GM18873 (cell line): Measurements from ENCODE around the gene WFS1.

ENCODE experiments used
- ATAC-seq: cut with Tn5 transposase; IDR thresholded peaks from one replicate; pipeline ENCODE4 v1.9.1; 2021; ENCODE audit warnings: mild to moderate bottlenecking, moderate library complexity, moderate number of reproducible peaks; ENCODE audit not compliant: unreplicated experiment, low FRiP score

Gene WFS1

DNA sequence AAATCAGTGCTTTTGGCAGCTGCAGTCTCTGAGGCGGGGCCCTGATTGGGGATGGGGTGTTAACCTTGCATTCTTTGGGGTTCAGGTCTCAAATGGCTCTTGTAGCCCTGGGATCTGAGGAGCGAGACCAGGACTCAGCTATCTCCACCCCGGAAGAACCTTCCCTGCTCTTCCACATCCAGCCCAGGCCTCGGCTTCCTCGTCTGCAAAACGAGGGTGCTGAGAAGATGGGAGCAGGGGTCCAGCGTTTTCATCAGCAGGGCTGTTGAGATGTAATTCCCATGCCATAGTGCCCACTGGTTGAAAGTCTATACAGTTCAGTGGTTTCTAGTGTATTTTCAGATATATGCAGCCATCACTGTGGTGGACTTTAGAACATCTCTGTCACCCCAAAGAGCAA, 34.6 kb upstream of the WFS1 start:
- ATAC-seq: no peak

DNA sequence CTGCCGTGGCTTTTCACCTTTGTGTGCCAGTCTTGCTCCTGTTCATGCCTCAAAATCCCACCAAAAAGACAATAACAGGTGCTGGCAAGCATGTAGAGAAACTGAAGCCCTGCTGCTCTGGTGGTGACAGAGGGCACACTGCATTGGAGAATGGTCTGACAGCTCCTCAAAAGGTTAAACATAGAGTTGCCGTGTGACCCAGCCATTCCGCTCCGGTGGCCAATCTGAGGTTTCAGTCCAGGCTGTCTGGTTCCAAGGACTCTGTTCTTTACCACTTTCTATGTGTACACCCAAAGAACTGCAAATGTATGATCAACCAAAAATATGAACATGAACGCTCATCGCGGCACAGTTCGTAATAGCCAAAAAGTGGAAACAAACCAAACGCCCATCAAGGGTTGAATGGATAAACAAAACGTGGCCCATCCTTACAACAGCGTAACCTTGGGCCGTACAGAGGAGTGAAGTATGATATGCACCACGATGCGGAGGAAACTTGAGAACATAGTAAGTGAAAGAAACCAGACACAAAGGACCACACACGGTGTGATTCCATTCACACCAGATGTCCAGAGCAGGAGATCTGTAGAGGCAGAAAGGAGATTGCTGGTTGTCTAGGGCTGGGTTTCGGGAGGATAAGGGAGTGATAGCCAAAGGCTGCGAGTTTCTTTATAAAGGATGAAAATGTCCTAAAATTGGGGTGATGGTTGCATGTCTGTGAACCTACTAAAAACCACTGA, 33.6 kb upstream of the WFS1 start:
- ATAC-seq: no peak

DNA sequence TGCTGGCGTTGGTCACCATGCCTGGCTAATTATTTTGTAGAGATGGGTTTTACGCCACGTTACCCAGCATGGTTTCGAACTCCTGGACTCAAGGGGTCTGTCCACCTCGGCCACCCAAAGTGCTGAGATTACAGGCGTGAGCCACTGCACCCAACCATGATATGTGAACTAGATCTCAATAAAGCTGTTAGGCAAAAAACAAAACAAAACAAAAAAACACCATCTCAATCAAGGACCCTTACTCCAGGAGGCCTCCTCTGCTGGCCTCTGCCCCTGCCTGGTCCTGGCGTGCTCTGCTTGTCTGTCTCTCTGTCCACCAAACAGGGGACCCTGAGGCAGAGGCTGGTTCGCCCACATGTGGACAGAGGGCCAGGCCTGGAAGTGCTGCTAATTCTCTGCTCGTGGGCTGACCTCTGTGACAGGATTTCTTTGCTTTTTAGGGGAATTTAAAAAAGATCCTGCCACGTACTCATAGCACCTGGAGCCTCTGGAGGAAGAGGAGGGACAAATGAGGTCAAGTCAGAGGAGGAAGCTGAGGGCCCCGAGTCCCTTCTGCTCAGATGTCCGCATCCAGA, 32.7 kb upstream of the WFS1 start:
- ATAC-seq: no peak

DNA sequence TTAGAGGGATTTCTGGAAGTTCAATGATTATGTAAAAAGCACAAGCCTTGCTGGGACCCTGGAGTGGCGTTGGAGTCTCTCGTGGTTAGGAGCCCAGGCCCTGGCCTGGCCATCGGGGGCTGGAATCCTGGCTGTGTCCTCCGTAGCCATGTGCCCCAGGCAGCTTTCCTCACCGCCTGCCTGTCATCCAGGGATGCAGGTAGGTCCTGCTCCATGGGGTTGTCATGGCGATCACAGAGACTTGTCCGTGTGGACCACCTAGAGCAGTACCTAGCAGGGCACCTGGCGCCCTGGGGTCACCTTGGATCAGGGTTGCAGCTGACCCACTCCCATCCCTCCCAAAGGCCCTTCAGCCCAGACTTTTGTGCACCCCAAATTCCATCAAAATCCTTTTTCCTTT, 30.2 kb upstream of the WFS1 start:
- no peak for ATAC-seq

DNA sequence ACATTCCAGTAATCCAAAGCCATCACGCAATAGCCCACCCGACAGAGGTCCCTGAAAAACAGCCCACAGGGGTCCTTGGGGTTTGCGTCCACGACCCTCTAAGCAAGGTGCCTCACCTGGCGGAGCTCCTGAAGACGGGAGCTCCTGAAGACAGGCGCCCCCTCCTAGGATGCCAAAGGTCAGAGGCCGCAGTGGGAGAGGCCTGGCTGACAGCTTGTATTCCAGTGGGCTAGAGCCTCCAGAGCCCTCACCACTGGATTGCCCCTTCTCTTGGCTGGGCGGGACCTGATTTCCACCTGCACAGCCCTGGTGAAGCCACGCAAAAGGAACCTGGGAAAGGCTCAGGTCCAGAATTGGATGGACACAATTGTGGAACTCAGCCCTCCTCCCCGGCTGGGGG, 29.7 kb upstream of the WFS1 start:
- ATAC-seq: no peak

DNA sequence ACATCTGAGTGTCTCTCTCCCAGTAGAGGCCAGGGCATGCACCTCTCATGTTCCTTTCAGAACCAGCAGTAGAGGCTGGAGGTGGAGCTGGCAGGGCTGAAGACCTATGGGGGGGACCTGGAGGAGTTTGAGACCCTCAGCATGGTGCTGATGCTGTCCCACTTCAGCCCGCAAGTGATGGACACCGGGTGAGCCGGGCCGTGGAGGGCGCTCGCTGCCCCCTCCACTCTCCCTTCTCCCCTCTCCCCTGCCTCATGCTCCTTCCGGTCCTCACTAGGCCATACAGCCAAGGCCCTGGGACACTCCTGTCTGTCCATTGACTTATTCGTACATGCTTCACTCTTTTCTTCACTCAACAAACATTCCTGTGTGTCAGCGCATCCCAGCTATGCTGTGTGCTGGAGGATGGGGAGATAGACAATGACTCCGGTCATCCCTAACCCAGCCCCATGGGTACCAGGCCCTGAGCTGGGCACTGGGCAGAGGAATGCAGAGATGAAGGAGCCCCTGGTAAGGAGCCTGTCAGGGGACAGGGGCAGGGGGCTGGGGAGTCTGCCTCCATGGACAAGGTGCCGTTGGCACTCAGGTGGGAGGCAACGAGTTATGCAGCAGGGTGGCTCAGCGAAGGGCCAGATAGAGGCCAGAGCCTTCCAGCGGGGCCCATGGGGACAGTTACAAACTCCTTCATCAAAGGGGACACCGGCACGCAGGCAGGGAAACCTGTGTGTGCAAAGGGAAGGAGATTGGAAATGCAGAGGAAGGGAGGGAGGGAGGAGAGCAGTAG, 28.4 kb upstream of the WFS1 start:
- ATAC-seq: no peak

DNA sequence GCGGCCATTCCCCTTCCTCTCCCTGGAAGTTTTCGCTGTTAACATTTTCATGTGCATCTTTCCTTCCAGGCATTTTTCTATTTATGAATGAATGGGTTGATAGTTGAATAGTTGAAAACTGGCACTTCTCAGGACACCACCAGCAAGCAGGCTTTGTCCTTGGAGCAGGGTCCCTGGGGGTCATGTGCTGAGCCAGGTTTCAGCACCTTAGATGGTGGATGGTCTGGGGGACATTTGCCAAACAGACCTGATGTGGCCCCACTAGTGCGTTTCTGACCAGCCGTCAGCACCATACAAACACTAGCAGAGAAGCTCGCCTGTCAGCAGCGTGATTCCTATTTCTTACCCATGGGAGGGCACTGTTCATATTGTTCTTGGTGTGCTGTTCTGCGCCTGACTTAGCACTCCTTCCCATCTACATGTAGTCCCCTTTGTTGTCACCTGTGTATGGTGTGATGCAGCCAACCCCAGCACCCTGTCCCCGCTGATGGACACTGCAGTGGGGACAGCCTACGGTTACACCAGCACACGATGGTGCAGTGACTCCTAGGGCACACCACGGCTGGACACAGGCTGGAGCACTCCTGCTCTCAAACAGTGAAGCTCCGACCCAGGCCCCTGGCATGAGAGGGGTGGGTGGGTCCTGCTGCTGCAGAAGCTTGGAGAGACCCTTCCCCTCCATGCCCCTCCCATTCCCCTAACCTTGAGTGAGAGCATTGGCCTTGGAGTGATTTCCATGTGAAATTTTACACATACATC, 27.2 kb upstream of the WFS1 start:
- no peak for ATAC-seq

DNA sequence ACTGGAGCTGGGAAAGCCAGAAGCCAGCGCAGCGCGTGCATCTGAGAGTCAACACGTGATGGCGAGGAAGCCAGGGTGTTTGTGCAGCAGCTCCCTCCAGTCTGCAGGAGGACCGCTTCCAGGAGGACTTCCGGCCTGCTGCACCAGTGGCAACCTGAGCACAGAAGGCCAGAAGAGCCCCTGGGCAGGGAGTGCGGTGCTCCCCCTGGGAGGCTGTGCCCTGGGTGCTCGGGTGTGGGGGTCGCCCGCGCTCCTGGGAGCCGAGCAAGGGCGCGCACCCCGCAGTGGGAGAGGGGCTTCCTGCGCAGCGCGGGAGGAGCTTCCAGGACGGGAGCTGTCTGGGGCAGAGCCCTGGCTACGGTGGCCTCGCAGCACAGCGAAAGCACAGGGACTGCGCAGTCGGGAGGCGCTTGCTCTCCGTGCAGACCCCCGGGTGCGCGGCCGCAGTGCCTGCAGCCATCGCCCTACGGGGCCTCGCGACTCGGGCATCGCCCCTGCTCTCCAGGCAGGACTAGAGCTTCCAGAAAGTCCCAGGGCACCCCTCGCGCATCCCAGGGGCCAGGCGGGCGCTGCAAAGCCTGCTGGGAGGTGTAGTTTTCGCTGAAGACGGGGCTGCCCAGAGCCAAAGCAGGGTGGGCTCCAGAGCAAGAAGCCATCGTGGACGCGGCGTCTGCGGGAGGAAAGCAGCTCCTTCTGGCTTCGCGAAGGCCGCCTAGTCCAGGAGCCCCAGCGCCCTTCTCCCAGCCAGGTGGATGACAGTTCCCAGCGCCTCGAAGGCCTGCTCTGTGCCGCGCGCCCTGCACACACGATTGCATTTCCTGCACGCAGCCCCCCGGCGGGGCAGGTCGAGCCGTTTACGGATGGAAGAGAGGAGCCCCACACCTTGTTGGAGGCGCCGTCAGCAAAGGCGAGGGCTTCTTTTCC, 24.1 kb upstream of the WFS1 start:
- ATAC-seq: no peak

DNA sequence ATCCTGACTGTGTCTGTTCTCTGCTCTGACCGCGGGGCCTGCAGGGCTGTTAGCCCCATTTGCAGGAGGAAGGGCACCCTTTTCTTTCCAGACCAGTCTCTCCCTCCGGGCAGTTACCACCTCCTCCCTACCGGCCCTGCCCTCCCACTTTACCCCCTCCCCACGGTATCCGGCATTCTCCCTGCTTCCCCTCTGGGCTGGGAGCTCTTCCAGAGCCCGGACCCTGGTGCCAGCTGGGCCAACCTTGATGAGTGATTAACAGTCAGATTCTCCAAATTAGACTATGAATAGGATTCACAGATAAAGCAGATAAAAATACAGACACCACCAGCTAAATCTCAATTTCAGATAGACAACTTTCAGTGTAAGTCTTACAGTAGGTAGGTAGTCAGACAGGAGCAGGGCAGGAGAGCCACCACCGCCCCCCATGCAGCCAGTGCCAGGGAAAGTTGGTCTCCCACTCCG, 23.4 kb upstream of the WFS1 start:
- ATAC-seq: no peak

DNA sequence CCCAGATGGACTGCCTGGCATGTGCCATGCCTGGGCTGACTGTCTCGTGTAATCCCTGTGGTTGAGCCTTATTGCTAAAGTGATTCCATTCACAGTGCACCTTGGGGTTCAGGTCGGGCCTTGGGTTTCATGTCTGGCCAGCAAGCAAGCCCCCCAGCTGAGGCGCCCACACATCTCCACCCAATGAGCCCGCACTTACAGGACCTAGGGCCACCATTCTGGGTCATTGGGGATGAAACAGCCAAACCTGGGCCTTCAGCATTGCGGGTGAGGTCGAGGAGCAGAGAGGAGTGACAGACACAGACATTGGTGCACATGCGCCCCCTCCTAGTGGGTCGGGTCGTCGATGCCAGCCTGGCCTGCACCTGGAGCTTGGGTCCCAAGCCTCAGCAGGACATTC, 21.3 kb upstream of the WFS1 start:
- no peak for ATAC-seq

DNA sequence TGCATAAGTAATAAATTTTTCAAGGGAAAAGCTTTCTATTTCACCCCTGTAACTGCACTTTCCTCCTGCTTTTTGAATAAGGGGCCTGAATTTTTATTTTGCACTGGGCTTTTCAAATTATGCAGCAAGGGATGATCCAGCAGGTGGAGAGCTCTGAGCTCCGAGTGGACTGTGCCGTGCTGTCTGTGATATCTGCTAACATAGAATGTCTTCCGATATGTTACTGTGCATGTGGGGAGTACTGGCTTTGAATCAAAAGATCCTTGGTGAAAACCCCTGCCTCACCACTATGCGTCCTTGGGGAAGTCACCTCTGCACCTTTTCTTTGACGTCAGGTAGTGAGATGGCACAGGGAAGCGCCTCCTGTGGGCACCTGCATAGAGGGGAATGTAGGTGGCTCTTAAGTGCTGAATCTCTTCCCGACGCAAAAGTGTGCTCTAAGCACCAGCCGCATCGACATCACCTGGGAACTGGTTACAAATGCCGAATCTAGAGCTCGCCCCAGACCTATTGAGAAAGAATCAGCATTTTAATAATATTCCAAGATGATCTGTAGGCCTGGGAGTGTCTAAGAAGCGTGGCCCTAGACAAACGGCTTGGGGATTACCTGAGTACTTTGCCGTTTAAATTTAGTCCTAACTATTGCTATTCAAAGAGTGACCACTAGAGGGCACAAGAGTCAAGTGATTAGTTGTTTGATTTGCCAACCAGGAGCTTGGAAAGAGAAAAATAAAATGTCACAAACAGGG, 19.2 kb upstream of the WFS1 start:
- ATAC-seq: no peak

DNA sequence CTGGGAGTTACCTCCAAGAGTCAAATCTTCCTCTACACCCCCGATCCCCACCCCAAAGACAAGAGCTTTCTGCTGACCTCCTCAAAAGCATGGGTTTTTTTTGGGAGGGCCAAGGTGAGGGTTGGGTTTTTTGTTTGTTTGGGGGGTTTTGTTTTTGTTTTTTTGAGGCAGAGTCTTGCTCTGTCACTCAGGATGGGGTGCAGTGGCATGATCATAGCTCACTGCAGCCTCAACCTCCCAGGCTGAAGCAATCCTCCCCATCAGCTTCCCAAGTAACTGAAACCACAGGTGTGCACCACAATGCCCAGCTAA, 18.7 kb upstream of the WFS1 start:
- ATAC-seq: no peak

DNA sequence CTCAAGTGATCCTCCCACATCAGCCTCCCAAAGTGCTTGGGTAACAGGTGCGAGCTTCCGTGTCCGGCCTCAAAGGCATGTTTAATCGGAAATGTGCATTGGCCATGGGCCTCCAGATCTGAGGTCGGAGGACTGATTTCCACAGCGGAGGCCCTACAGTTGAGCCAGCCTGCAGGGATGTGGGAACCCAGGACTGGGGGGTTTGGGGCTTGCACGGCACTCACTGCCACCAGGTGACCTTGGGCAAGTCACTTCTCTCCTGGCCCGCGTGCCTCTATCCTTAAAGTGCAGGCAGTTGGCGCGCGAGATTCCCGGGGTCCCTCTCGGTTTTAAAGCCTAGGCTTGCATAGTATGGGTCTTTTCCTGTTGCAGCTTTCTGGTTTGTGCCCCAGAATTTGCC, 18.3 kb upstream of the WFS1 start:
- no peak for ATAC-seq

DNA sequence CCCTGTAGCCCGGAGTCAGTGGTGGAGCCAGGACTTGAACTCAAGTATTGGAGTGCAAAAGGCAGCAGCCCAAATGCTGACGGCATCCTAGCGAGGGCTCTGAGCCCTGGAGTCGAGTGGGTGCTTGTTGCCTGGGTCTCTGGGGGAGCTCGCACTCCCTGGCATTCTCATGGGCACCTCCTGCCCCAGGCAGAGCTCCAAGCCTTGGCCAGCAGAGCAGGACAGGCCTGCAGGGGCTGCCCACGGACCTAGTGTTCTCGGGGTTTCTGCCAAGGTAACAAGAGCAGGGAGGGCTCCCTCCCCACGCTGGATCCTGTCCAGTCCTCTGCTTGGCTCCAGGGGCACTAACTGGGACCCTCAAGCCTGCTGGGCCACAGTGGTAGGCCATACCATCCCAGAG, 17.6 kb upstream of the WFS1 start:
- no peak for ATAC-seq

DNA sequence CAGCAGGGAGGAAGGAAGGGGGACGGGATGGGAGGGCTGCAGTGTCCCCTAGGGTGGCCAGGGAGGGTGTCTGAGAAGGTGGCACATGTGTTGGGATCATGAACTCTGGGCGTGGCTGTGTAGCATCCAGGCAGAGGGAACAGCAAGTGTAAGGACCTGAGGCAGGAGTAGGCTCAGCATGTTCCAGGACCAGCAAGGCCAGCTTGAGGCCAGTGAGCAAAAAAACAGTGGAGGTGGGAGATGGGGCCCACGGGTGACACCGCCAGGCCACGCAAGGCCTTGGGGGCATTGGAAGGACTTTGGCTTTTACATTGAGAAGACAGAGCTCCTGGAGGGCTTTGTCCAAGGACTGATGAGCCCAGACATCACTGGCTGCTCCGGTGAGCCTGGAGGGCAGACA, 16.5 kb upstream of the WFS1 start:
- ATAC-seq: no peak

DNA sequence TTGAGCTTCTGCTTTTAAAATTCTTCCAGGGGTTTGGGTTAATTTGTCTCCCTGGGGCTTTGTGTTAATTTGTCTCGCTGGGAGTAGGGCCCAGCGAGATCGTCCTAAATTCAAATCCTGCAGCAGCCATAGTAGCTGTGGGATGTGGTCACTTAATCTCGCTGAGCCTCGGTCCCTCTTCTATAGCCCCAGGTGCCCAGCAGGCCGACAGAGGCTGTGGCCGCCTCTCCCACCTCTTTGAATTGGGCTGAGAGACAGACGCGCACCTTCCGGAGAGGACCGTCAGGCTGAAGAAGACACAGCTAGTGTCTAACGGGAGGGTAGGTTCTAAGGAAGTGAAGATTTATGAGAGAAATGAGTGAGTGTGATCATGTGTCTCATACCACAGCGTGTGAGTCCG, 15.7 kb upstream of the WFS1 start:
- ATAC-seq: no peak

DNA sequence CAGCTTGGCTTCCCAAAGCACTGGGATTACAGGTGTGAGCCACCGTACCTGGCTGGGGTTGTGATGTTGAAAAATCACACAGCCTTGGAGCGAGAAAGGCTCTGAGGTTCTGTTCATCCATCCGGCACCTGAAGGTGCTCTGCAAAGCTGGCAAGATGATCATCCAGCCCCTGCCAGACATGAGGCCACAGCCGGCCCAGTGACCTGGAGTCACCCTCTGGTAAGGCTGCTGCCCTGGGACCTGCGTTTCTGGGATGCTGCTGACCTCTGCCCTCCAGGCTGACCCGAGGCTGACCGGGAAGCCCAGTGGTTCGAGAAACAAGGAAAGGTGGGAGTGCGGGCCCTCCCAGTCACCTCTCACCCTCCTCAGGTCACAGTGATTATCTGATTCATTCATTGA, 13.5 kb upstream of the WFS1 start:
- ATAC-seq: no peak

DNA sequence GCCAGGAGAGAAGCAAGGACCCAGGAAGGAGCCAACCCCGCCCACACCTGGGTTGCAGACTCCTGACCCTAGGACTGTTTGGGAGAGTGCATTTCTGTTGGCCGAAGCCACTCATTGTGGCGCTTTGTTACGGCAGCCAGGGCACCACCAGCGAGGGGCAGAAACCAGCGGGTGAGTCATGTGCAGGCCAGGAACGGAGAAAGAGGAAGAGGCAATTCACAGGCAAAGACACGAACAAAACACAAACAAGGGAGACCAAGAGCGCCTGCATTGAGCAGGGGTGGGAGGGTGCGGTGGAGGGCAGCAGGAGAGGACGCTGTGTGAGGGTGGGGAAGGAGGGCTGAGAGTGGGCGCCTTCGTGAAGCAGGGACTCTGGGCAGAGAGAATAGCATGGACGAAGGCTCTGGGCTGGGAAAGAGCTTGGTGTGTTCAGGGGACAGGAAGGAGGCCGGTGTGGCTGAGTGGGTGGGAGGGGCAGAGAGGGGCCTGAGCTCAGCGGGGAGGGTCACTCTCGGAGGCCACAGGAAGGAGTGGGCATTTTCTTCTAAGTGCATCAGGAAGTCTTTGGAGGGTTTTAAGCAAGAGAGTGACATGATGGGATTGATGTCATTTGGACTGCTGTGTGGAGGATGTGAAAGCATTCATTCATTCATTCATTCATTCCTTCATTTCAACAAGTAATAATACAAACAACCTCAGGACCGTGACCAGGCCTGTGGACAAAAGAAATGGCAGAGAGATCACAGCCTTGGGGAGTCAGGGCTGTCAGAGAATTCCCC, 12.2 kb upstream of the WFS1 start:
- no peak for ATAC-seq

DNA sequence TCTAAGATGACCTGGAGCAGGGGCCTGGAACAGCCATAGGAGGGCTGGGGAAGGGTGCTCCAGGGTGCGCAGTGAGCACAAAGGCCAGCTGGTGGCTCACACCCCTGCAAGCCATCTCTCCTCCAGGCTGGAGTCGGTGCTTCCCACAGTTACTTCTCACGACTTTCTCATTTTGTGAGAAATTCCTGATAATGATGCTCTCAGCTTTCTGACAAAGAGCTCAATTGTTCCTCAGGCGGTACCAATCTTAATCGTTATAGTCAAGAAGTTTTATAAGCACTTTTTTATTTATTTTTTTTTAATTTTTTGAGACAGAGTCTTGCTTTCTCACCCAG, 11.7 kb upstream of the WFS1 start:
- ATAC-seq: no peak
